CD4-positive, alpha-beta T cell treated with Interferon gamma for 1 hour (primary cell): ENCODE measurements around the gene CXCL5.

Source experiments
- DNase-seq: peaks from one replicate; pipeline ENCODE4 v3.0.0-alpha.2; 2020

Gene CXCL5

DNA sequence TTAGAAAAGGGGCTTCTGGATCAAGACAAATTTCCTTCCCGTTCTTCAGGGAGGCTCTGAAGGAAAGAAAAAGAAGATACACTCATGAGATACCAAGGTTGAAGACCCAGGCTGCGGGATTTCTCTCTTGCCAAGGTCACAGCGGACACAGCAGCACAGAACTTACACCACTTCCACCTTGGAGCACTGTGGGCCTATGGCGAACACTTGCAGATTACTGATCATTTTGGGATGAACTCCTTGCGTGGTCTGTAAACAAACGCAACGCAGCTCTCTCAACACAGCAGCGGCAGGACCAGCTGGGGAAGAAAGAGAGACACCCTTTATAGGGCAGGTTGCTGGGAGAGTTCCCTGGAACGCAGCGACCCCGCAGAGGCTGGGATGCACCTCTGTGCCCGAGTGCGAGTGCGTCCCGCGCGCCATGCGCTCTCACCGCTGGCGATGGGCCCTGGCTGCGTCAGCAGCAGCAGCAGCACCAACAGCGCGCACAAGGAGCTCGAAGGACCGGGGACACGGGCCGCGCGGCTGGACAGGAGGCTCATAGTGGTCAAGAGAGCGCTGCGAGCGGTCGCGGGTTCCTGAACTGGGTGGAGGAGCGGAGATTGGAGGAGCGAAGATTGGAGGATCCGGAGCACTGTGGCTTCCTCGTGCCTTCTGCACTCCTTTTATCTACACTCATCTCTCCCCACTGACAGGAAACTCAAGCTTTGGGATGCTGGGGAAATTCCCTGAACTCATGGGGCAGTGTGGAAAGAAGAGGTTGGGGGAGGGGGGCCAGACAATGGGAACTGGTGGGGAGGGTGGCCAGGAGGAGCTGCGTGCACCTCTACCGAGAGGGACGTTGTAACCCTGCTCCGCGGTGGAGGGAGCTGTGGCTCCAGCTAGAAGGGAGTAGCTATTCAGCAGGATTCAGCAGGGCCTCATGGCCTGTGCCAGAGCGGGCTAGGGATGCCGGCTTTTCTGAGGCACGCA is at the start of gene CXCL5:
CXCL5 (minus strand) TSS at position 638 of the 972 bp plus-strand sequence; CDS start at position 542, 96 bp downstream.
- DNase-seq = no peak

DNA sequence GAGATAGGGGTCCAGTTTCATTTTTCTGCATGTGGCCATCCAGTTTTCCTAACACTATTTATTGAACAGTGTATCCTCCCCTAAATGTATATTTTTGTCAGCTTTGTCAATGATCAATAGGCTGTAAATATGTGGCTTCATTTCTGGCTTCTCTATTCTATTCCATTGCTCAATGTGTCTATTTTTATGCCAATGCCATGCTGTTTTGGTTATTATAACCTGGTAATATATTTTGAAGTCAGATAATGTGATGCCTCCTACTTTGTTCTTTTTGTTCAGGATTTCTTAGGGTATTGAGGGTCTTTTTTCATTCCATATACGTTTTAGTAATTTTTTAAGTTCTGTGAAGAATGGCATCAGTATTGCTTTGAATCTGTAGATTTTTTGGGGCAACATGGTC is 48.7 kb upstream of the CXCL5 start:
- DNase-seq = no peak

DNA sequence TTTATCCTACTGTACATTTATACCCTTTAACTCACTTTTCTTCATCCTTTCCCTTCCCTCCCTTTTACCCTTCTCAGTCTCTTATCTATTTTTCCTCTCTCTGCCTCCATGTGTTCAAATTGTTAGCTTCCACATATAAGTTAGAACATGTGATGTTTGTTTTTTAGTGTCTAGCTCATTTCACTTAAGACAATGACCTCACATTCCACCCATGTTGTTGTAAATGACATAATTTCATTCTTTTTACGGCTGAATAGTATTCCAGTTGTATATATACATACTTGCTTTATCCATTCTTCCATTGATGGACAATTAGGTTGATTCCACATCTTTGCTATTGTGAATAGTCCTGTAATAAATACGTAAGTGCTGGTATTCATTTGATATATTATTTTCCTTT is 47.3 kb upstream of the CXCL5 start:
- no peak for DNase-seq

DNA sequence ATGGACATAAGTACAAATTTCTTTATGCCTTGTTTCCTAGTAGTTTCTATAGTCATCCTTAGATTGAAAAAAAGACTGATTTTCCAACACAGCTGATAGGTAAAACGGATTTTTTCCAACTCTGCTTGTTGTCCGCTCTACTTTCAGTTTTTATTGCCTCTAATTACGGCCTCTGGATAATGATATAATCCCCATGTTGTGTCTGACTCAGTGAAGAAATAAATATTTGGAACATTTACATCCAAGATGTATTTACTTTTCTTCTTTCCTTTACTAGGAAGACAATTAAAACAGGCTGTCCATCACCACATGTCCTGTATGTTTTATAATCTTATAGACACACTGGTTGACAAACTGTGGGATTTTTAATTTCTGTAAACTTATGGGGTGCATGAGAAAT is 46.8 kb upstream of the CXCL5 start:
- no peak for DNase-seq

DNA sequence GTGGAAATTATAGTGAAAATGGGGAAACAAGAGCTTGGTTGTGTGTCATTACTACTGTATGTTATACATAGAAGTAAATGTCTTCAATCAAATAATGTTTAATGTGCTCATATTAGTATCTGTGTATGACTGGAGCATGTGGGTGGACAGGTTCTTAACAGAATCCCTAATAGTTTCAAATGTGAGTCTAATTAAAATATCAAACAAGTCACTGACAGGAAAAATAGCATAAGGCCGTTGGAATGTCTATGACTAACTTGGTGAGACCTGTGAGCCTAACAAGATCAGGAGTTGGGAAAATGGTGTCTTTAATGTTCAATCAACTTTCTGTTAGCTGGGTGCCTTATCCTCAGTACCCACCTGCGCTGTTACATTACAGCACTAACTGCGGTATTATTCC is 46.2 kb upstream of the CXCL5 start:
- DNase-seq = no peak

DNA sequence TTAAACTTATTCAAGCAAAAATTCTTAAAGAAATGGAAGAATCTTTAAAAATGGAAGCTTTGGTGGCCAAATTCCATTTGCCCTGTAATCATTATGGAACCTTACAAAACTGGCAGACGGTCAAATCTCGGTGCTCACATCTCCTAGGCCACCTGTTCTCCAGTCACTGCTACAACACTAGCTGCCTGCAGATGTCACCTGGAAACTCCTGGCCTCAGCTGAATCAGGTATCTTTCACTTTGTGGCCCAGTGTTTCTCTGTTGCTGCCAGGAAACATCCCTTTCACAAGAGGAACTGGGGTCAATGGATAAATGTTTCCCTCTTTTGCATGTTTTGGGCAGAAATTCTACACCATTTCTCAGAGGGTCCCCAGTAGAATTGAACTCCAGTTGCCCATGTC is 44.2 kb upstream of the CXCL5 start:
- DNase-seq = no peak

DNA sequence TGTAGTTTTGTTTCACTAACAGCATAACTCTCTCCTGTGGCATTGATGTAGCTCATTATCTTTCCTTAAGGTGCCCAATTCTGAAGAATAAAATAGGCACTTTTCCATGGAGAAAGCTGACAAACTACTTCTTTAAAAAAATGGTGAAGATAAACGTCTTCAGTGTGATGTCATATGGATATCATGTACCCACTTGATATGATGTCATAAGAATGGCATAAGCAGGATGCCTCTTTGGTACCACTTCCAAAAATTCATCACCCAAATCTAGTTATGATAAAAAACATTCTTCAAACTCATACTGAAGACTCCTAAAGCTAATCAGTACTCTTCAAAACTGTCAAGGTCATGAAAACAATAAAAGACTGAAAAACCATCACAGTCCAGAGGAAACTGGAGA is 42.9 kb upstream of the CXCL5 start:
- no peak for DNase-seq

DNA sequence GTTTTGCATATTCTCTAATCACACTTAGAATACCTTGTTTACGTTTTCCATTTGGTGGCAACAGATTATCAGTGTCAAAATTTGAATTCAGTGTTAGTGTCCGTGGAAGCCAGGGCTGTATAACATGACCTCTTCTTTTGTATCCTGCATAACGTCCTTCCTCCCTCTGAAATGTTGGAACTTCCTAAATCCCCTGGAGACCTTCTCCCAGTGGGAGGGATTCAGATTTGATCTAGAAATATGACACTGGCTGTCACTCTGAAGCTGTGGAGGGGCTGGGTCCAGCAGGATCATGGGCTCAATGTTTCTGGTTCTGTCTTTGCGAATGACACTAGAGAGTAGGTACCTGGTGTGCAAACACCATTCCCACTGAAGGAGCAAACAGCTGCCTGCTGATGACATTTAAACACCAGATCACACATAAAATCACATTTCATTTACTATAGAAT is 40.9 kb upstream of the CXCL5 start:
- no peak for DNase-seq

DNA sequence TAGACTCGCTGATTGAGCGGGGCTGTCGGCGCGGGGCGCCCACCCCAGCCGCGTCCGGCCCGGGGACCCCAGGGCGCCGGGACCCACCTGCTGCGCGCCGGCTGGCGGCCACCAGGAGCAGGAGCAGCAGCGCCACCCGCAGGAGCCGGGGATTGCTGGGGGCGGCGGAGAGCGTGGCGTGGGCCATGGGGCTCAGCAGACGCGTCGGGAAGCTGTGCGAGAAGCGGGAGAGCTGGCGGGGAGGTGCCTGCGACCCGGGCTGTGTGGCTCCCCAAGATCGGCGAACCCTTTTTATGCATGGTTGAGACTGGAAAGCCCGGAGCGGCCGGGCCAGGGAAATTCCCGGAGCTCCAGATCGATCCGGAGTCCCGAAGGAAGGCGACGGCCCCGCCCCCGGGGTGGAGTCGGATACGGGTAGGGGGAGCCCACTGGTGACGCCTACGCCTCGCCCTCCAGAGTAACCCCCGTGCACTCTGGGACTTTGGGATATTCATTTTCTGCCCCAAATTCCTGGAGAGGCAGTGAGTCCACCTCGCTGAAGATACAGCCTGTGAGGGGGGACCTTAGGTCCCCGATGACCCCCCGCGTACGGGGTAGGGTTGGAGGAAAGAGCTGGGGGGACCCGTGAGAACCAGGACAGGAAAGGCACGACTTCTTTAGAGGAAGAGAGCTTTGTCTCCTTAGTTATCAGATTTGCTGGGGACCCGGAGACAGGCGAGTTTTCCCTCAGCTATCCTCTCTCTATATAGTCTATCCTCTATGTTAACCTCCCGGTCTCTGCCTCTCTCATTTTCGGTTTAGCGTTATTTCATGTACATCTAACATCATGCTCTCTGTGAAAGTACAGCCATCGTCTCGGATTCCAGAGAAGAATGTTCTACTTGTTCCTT is 40.2 kb upstream of the CXCL5 start, which contains the start of gene CXCL3:
CXCL3 (minus strand) TSS at position 265 of the 890 bp plus-strand sequence; CDS start at position 187, 78 bp downstream.
- peak; percentile 20 for DNase-seq

DNA sequence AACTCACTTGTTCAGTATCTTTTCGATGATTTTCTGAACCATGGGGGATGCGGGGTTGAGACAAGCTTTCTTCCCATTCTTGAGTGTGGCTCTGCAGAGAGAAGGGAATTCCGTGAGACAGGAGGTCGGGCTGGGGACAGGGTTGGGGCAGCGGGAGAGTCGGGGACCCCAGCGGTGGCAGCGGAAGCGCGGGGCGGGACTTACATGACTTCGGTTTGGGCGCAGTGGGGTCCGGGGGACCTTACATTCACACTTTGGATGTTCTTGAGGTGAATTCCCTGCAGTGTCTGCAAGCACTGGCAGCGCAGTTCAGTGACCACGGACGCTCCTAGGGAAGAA is 39.6 kb upstream of the CXCL5 start:
- DNase-seq = no peak

DNA sequence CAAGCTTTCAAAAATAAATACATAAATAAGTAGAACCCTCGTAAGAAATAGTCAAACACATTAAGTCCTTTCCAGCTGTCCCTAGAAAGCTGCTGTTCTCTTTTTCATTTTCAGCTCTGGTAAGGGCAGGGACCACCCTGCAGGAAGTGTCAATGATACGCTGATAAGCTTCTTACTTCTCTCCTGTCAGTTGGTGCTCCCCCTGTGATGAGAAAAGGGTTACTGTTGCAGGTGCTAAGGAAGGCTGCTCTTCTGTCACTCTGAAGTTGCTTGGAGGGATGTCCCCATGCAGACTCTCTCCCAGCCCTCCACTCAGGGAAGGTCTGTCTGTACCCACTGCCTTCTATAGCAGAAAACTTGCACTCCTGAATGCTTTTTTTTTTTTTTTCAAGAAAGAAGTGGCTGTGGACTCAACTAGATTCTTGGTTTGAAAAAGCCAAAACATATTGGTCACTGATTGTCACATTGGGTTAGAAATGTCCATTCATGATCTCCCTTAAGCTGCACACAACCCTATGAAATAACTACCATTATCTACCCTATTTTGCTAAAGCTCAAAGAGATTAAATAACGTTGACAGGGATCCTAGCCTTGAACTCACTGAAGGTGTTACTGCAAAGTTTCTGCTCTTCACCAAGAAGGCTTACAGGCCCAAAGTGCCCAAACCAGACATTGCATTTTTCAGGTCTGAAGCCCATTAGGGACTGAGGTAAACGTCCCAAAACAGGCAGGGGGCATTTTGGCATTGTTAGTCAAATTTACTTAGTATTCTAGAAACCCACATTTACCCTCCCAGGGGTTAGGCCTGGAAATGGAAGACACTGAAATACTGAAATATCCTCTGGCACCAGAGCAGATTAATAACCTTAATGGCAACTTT is 38.8 kb upstream of the CXCL5 start:
- DNase-seq = no peak

DNA sequence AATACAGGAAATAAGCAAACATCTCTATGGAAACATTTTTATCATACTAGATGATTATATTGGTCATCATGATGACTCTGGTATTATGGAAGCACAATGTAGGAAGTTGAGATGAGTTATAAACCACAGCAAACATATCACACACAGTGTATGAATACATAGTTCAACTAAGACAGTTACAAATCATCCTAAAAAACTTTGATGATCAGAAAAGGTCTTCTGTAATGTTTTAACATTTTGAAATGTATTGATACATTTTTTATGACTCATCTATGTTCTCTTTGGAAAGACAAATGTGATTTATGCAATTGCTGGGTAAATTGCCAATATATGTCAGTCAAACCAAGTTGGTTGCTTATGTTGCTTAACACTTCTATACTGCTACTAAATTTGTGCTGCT is 35.3 kb upstream of the CXCL5 start:
- no peak for DNase-seq

DNA sequence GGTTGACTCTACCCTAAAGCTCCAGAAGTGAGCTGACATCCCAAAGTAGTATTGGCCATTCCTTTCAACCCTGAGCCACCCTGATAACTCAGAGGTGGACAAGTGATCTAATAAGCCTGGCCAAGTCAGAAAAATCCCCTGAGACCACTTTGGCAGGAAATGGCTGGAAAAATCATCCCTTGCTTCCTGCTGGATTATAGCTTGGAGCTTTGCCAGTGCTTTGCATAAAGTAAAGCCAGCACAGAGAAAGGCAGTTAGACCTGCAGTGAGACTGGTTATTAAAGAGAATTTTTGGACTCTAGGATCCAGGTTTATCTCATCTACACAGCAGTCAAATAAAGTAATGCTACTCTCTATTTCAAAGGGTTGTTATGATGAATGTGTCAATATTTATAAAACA is 33.6 kb upstream of the CXCL5 start:
- no peak for DNase-seq

DNA sequence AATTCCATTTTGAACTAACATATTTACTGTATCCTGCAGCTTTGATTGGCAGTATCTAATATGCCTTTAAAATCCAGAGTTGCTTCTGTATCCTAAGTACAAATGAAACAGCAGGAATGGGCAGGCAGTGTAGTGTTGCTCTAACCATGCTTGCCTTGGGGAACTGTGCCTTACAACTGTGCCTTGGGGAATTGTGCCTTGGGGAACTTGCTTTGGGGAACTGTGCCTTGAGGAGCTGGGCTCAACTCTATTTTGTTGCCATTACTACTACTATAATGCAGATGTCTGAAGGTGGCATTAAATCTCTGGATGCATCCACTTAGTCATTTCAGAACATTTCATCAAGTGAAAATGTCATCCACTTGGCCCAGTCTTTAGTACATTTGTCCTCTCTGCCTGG is 33.1 kb upstream of the CXCL5 start:
- DNase-seq = no peak

DNA sequence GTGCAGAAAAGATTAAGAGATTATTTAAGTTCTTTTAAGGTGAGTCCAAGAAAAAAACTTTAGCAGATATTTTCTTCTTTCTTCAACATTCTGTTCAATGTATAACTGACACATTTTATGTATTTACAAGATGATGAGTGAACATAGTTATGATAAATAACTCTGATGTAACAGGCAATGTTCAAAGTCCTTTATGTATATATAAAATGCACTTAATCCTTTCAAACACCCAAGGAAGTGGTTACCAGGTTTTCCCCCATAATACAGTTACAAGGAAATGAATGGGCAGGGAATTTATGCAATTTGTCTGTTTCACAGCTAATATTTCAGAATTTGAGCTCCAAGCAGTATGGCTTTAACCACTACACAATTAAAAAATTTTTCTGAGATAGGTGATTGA is 31.8 kb upstream of the CXCL5 start:
- no peak for DNase-seq

DNA sequence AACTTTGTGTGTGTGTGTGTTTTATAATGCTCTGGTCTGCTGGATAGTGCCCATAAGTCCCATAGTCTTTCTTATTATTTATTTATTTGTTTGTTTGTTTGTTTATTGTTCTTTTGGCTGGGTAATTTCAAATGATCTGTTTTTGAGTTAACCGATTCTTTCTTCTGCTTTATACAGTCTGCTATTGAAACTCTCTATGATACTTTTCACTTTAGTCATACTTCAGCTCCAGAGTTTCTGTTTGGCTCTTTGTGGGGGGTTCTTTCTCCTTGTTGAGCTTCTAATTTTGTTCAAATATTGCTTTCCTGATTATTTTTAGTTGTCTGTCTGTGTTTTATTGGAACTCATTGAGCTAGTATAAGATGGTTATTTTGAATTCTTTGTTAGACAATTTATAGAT is 30.0 kb upstream of the CXCL5 start:
- DNase-seq = no peak

DNA sequence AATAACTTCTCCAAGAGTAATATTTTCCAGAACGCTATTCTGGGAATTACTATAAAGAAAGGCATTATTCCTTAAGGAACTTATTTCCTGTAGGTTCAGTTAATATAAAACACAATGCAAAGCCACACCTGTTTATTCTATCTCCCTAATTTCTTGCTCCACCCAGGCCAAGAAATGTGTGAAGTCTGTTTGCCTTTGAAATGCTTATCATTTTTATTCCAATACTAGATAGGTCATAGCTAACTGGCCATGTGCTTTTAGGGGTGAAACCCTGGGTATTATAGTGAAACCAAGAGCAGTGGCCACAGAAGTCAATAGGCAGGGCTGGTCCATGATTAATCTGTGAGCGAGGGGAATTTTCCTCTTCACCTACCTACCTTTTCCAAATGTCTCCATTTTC is 25.2 kb upstream of the CXCL5 start:
- no peak for DNase-seq

DNA sequence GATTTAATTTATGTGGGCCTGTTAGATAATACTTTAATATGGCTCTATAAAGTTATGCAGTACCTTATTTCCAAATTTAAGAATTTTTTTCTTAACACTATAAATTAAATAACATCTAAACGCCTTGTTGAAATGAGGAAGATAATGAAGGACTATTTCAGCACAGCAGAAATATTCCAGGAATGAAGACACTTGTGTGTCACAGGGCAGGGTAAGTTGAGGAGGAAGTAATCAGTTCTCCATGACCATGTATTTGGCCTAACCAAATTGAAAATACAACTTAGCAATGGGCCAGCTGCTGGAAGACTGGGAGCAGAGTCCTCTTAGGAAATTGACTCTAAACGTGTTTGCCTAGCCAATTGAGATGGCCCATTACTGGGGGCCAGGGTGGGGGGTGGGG is 23.1 kb upstream of the CXCL5 start:
- no peak for DNase-seq

DNA sequence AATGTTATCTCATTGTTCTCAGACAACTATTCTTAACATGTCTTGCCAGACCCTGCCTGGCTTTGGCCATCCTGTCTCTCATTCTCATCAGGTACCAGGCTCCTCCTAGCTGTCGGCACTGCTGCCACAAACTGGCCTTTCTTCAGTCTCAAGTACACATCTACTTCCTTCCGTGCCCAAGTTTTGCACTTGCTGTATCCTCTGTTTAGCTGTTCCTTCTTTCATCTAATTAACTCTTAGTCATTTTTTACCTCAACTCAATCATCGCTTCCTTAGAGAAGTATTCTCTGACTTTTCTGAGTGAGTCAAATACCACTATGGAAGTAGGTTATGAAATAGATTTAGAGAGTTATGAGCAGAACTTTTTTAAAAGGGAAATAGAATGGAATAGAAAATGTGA is 20.3 kb upstream of the CXCL5 start:
- DNase-seq = no peak

DNA sequence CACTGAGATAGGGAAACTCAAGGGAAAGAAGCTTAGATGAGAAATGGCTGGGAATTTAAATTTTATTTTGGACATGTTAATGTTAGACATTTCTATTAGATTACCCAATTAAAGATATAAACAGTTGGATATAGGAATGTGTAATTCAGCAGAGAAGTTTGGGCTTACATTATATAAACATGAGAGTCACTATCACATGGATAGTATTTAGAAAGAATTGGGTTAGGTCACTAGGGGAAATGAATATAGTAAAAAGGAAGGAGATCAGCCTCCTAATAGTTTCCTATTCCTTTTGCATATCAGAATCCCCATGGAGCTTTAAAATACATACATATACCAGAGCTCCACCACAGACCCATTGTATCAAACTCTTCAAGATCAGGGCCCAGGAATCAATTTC is 19.6 kb upstream of the CXCL5 start:
- no peak for DNase-seq

DNA sequence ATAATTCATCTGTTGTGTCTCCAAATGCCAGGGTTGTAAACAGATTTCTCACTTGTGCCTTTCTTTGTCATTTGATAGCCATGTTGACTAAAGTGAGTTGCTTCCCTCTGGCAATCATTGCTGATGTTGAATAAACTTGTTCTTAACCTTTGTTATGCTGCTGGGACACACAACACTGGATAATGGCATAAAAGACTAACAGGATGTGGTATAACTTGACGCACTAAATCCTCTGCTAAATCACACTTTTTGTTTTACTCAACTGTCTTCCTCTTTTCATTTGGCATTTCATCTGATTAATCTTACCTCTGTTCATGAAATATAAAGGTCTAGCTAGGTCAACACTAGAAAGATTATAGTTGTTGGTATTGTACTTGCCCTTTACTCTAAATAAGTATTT is 17.6 kb upstream of the CXCL5 start:
- DNase-seq = no peak

DNA sequence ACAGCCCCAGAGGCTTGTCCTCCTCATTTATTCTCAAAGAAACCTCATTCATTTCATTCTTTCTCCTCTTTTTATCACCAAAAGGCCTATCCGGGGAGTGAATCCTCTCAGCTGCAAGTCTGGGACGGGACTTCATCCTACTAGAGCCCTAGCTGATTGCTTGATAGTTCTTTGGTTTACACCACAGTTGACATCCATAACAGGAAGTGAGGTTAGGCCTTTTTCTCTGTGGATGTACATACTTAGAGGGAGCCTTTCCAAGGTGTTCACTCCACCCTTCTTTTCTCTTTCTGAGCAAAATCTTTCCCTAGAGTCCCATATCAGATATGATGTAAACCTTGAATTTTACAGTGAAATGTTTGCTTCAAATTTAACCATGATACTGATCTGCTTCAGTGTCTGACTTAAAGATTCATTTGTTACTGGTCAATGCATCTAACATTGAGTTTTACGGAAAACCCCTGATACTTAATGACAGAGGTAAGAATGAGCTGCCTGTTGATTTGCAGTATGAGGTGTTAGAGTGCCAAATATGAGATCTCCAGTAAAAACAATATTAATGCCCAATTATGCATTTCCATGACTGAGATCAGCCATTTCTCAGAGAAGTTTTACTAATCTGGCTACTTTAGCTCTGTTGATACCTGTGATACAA is 16.8 kb upstream of the CXCL5 start:
- DNase-seq = no peak
